Vagina (tissue), 2 donors: Measurements from ENCODE around the gene BST1.

ENCODE experiments used
- POLR2A ChIP-seq, 2 donors: fragments of 450-650 bp; IDR thresholded peaks; one replicate each; pipeline ENCODE4 v1.6.1; 2017; ENCODE audit warnings: antibody characterized with exemption in 2 of 2, mild to moderate bottlenecking in 2 of 2, moderate library complexity in 2 of 2
- POLR2AphosphoS5 ChIP-seq, 2 donors: sonication (generic); formaldehyde crosslinking; IDR thresholded peaks; one replicate each; pipeline ENCODE4 v1.9.0; 2017; ENCODE audit warnings: antibody characterized with exemption in 2 of 2, mild to moderate bottlenecking in 2 of 2, low read depth in 1 of 2; ENCODE audit not compliant: insufficient read depth in 1 of 2
- TF ChIP-seq, protein P1 (sequence below), 3 experiments: fragments of 450-650 bp in 2 of 3; fragments of 200-600 bp in 1 of 3; sonication (generic) in 1 of 3; IDR thresholded peaks; one replicate each; pipeline ENCODE4 v1.5.1; 2017 to 2019; ENCODE audit warnings: antibody characterized with exemption in 3 of 3, mild to moderate bottlenecking in 2 of 3, moderate library complexity in 2 of 3

DNA sequence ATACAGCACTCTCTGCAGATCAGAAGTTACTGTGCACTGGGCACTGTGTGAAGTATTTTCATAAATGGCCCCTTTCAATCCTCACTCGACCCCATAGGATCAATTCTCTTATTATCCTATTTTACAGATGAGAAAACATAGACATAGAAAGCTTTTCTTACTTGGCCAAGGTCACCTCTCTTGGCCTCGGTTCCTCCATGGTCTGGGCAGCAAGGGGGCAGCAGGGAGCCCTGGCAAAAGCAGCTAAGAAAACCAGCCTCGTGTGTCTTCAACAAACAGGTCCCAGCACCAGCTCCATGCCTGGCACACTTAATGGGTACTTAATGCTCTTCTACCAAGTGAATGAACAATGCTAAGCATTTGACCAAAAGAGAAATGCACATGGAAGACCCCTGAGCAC, 34.4 kb downstream of the BST1 start:
- TF ChIP-seq, protein P1, sequence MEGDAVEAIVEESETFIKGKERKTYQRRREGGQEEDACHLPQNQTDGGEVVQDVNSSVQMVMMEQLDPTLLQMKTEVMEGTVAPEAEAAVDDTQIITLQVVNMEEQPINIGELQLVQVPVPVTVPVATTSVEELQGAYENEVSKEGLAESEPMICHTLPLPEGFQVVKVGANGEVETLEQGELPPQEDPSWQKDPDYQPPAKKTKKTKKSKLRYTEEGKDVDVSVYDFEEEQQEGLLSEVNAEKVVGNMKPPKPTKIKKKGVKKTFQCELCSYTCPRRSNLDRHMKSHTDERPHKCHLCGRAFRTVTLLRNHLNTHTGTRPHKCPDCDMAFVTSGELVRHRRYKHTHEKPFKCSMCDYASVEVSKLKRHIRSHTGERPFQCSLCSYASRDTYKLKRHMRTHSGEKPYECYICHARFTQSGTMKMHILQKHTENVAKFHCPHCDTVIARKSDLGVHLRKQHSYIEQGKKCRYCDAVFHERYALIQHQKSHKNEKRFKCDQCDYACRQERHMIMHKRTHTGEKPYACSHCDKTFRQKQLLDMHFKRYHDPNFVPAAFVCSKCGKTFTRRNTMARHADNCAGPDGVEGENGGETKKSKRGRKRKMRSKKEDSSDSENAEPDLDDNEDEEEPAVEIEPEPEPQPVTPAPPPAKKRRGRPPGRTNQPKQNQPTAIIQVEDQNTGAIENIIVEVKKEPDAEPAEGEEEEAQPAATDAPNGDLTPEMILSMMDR (IDR thresholded peaks at IDR 0.05), result no peak
- TF ChIP-seq POLR2AphosphoS5 (IDR thresholded peaks at IDR 0.05; ENCODE audit: insufficient read depth in 1 of 2, low read depth in 1 of 2) (no peak), POLR2A (IDR thresholded peaks at IDR 0.05) (no peak)
